GM10847 (cell line): ENCODE data around the gene PLEKHM1.

Source experiments
- POLR2A ChIP-seq: IDR thresholded peaks from 2 replicates; pipeline ENCODE4 v1.6.1; 2011; ENCODE audit not compliant: insufficient read length; ENCODE audit errors: extremely low read depth

Gene PLEKHM1

GRCh38 chr17:45413498-45413923, 77.0 kb downstream of the PLEKHM1 start:
- TF ChIP-seq POLR2A: no peak

- TF ChIP-seq POLR2A: no peak
Measured at GRCh38 chr17:45411348-45412105, 79.0 kb downstream of the PLEKHM1 start.

DNA sequence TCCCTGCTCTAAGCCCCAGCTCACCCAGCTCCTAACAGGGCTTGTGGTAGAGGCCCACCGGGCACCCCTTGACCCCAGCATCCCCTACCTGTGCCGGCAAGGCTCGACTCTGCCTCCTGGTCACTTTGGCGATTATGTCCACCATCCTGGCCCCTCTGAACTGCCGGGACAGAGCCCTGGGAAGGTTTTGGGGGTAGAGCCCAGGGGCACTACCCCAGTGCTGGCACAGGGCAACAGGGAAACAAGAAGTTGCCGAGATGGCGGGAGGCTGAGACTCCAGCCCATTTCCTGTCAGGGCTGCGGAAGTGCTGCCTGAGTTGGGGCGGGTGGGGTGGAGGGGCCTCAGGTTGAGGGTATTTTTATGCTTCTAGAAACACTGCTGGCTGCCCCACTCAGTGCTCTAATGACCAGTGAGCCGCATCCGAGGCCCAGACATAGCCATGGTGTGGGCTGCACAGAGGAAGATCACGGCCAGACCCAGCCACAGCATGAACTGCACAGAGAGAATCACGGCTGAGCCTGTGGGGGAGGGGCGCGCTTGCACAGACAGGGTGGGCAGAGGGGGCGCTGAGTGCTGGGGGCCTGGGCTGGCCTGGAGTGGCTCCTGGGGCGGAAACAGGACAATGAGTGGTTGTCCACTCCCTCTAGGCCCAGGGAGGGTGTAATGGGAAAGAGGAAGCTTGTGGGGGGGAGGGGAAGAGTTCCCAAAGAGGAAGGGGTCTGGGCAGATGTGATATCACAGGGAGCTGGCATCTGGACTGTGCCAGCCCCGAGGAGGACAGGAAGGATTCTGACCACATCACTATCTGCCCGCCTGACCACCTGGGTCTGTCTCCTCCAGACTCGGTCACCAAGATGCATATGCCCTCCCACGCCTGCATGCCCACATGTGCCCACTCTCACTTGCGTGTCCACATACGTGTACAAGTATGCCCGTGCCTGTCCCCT, 80.1 kb downstream of the PLEKHM1 start:
- TF ChIP-seq POLR2A: peak; percentile 52

DNA sequence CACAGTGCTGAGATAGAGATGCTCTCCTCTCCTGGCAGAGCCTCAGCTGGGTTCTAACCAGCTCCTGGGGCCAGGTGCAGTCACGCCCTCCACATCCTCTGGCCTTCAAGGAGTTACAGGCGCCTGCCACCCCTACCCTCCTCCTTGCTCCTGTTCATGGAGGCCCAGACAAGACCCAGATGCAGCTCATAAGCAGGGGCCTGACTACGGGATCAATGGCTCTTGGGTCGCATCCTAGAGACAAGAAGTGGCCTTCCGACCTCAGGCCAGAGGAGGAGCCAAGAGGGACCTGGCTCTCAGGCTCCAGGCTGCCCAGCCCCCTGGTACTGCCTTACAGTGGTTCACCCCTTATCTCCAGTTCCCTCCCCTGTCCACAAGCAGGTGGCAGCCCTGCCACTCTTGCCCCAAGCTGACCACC, 80.9 kb downstream of the PLEKHM1 start:
- no peak for TF ChIP-seq POLR2A

- TF ChIP-seq POLR2A: no peak
Measured at GRCh38 chr17:45408611-45409421, 81.7 kb downstream of the PLEKHM1 start.

- no peak for TF ChIP-seq POLR2A
Measured at GRCh38 chr17:45406107-45406506, 84.4 kb downstream of the PLEKHM1 start.

DNA sequence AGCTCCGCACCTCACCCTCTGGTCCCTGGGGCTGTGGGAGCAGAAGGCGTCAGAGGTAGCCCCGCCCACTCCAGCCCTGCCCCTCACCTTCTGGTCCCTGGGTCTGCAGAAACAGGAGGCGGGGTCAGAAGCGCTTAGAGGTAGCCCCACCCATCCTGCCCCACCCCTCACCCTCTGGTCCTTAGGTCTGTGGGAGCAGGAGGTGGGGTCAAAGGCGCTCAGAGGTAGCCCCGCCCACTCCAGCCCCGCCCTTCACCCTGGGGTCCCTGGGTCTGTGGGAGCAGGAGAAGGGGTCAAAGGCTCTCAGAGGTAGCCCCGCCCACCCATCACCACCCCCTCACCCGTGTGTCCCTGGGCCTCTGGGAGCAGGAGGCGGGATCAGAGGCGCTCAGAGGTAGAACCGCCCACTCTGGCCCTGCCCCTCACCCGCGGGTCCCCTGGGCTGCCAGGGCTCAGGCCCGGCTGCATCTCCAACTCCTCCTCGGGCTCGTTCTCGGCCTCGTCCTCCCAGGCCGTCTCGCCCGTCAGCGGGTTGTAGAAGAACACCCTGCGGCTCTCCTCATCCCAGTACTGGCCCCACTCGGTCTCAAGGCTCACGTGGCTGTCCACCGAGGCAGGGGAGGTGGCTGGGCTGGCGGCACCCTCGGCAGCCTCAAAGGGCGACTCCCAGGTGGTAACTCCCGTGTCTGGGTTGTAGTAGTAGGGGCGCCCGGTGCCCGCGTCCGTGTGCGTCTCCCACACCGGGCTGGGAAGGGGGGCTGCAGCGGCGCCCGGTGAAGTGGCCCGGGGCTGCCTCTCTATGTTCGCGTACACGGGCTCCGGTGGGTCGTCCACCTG, 85.1 kb downstream of the PLEKHM1 start:
- TF ChIP-seq POLR2A: no peak

DNA sequence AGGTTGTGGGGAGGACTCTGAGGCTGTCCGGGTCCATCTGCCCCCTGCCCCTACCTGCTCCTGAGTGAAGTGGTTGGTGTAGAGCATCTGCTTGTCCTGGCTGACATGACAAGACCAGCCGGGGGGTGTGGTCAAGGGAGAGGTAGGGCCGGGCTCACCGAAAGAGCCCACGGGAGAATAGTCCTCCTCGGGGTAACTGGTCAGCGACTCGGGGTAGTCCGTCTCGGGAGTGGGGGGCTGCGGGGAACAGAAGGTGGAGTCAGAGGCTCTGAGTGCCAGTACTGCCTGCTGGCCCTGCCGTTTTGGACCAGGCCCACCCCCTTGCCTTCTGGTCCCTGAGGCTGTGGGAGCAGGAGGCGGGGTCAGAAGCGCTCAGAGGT, 85.7 kb downstream of the PLEKHM1 start:
- TF ChIP-seq POLR2A: no peak

GRCh38 chr17:45403906-45404490, 86.5 kb downstream of the PLEKHM1 start:
- TF ChIP-seq POLR2A: no peak

DNA sequence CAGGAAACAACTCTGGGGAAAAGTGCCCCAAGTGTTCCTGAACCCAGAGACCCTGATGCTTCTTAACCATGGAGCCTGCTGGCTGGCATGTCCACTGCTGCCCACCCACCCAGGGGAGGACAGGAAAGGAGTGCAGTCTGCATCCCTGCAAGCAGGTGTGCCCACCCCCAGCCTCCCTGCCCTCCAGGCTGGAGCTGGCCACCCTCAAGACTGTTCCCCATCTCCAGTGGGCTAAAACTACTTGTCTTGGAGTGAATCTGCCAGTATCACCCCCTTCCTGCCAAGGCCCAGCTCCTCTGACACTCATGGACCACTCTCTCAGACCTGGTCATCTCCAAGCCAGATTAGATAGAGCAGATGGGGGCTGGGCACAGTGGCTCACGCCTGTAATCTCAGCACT, 87.6 kb downstream of the PLEKHM1 start:
- TF ChIP-seq POLR2A: no peak

DNA sequence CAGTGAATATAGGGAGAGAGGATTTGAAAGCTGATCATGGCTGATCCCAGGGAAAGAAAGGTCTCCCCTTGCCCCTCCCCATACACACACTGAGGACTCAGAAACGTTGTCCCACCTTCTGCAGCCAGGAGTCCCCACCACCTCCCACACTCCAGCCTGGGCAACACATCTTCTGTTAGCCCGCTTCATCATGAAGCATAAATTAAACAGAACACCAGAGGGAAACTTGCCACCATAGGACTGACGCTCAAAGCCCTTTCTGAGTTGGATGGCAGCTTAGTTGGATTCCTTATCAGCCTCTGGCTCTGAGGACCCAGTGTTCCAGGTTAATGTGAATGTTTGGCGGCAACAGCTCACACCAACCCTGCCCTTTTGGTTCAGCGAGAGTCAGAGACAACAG, 91.7 kb downstream of the PLEKHM1 start:
- no peak for TF ChIP-seq POLR2A

DNA sequence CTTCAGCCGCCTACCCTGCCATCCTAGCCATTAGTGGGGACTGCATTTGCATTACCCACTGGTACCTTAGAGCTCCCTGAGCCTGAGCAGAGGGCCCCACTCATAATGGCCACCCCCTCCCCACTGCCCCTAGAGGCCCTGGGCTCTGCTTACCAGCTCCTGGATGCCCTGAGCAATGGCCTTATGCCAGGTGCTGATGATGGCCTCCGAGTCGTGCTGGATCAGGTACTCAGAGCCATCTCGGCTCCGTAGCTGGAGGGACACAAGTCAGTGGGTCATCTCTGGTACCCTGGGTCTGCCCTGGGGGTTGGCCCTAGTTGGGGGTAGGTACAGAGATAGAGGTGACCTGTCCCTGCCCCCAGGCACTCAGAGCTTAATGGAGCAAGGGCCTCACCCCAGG, 92.7 kb downstream of the PLEKHM1 start:
- no peak for TF ChIP-seq POLR2A

- TF ChIP-seq POLR2A: no peak
Measured at GRCh38 chr17:45396496-45397205, 93.9 kb downstream of the PLEKHM1 start.
